ENCODE data around the gene PIGU.
A peak's percentile ranks its signal among the peaks of the same experiment; 100 is the strongest.

The PIGU gene

GRCh38 chr20:34582221-34582620 lies 94.7 kb downstream of the PIGU start:
- DNase-seq: peak in 1 of 10 donors; percentile 70
- intact Hi-C loops (cut with DNase I): no loop called here

- intact Hi-C loops (cut with DNase I): no loop called here
- peak in 2 of 10 donors; percentile 26 to 85 for DNase-seq
Observed at GRCh38 chr20:34581341-34582184, 95.3 kb downstream of the PIGU start.

- peak in 1 of 10 donors; percentile 52 for DNase-seq
Observed at GRCh38 chr20:34579979-34580940, 96.6 kb downstream of the PIGU start.

GRCh38 chr20:34579191-34579978 lies 97.5 kb downstream of the PIGU start:
- DNase-seq: peak; percentile 66 to 98 (median 84)
- intact Hi-C loops (cut with DNase I): loop anchor here (1.0 kb wide), 2 partner anchors 129 to 190 kb away; no protein-coding TSS in a partner anchor

More at GRCh38 chr20:34579979-34580940, 96.6 kb downstream of the PIGU start:
- intact Hi-C loops (cut with DNase I): loop anchor here (1.0 kb wide), 2 partner anchors 128 to 189 kb away; no protein-coding TSS in a partner anchor

GRCh38 chr20:34578521-34578920 lies 98.4 kb downstream of the PIGU start:
- intact Hi-C loops (cut with DNase I): no loop called here
- DNase-seq: peak in 2 of 10 donors; percentile 46 to 79

GRCh38 chr20:34578025-34578424 lies 98.9 kb downstream of the PIGU start:
- intact Hi-C loops (cut with DNase I): no loop called here
- DNase-seq: no peak

GRCh38 chr20:34577061-34577460 lies 99.8 kb downstream of the PIGU start:
- intact Hi-C loops (cut with DNase I): no loop called here

GRCh38 chr20:34575756-34576155 lies 101.1 kb downstream of the PIGU start:
- no peak for DNase-seq
- intact Hi-C loops (cut with DNase I): no loop called here

More at GRCh38 chr20:34577061-34577460, 99.8 kb downstream of the PIGU start:
- no peak for DNase-seq

- peak in 1 of 10 donors; percentile 48 for DNase-seq
- intact Hi-C loops (cut with DNase I): no loop called here
Observed at GRCh38 chr20:34575271-34575670, 101.6 kb downstream of the PIGU start.

- peak in 1 of 10 donors; percentile 12 for DNase-seq
- intact Hi-C loops (cut with DNase I): no loop called here
Observed at GRCh38 chr20:34574861-34575260, 102.0 kb downstream of the PIGU start.

GRCh38 chr20:34574426-34574825 lies 102.5 kb downstream of the PIGU start:
- intact Hi-C loops (cut with DNase I): no loop called here

GRCh38 chr20:34573541-34574300 lies 103.2 kb downstream of the PIGU start:
- peak in 1 of 10 donors; percentile 26 for DNase-seq
- intact Hi-C loops (cut with DNase I): no loop called here

More at GRCh38 chr20:34574426-34574825, 102.5 kb downstream of the PIGU start:
- DNase-seq: peak in 1 of 10 donors; percentile 38

GRCh38 chr20:34571753-34572152 lies 105.1 kb downstream of the PIGU start:
- intact Hi-C loops (cut with DNase I): no loop called here
- peak in 1 of 10 donors; percentile 24 for DNase-seq

- intact Hi-C loops (cut with DNase I): no loop called here
- peak in 1 of 10 donors; percentile 50 for DNase-seq
Observed at GRCh38 chr20:34570859-34571306, 106.0 kb downstream of the PIGU start.

- peak in 1 of 10 donors; percentile 9 for DNase-seq
- intact Hi-C loops (cut with DNase I): no loop called here
Observed at GRCh38 chr20:34569598-34569997, 107.3 kb downstream of the PIGU start.

- intact Hi-C loops (cut with DNase I): no loop called here
- DNase-seq: peak in 1 of 10 donors; percentile 65
Observed at GRCh38 chr20:34567892-34568865, 108.7 kb downstream of the PIGU start.

- peak in 1 of 10 donors; percentile 75 for DNase-seq
- intact Hi-C loops (cut with DNase I): no loop called here
Observed at GRCh38 chr20:34566978-34567891, 109.7 kb downstream of the PIGU start.

Measured in posterior cingulate gyrus (tissue), 11 donors.